Measurements from ENCODE around the gene SFN. TPM values are rescaled to one million over a fixed set of nuclear protein-coding genes. Genes with fewer than 3 reads are reported as not detected.

SFN gene
- total and polyA plus RNA-seq, 2 of the 4 experiments (the other 2 are of a cell fraction) = 0.18 to 0.34 TPM

- ATAC-seq (ENCODE audit: low read depth) (no peak), DNase-seq (no peak)
- no TSS peak for BruUV-seq (replicated peaks)
- ChIA-PET CTCF (no interaction called here), POLR2A (ENCODE audit: unreplicated experiment) (no interaction called here)
- no peak for TF ChIP-seq USF2 (IDR thresholded peaks at IDR 0.05; ENCODE audit: low read depth, low read length)
- TF ChIP-seq FOS (IDR thresholded peaks at IDR 0.05; ENCODE audit: low read depth, low read length) = no peak
- TF ChIP-seq, protein P1, sequence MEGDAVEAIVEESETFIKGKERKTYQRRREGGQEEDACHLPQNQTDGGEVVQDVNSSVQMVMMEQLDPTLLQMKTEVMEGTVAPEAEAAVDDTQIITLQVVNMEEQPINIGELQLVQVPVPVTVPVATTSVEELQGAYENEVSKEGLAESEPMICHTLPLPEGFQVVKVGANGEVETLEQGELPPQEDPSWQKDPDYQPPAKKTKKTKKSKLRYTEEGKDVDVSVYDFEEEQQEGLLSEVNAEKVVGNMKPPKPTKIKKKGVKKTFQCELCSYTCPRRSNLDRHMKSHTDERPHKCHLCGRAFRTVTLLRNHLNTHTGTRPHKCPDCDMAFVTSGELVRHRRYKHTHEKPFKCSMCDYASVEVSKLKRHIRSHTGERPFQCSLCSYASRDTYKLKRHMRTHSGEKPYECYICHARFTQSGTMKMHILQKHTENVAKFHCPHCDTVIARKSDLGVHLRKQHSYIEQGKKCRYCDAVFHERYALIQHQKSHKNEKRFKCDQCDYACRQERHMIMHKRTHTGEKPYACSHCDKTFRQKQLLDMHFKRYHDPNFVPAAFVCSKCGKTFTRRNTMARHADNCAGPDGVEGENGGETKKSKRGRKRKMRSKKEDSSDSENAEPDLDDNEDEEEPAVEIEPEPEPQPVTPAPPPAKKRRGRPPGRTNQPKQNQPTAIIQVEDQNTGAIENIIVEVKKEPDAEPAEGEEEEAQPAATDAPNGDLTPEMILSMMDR (conservative IDR thresholded peaks at IDR 0.05; ENCODE audit: low read depth, low read length) = no peak
- TF ChIP-seq MAFK (IDR thresholded peaks at IDR 0.05; ENCODE audit: low read depth, low read length) = no peak
- H2AK5ac ChIP-seq (ENCODE audit: low read depth, low read length) = no peak overlapping the region; the same call in 1 of the 2 replicates
- H3K56ac ChIP-seq (ENCODE audit: extremely low read depth, insufficient read depth, low read length) = no peak overlapping the region
- H3K4me1 ChIP-seq (ENCODE audit: control insufficient read depth, insufficient read depth, low read length) = peaks cover 25% of the 10 kb centered on the region
- H4K5ac ChIP-seq (ENCODE audit: low read depth, low read length) = no peak overlapping the region; the same call in 1 of the 2 replicates
- H2AK9ac ChIP-seq (replicated peaks; ENCODE audit: low read depth, low read length, poor library complexity) = peak overlapping the region; percentile 29
- H3K79me1 ChIP-seq (ENCODE audit: low read depth in 1 of 2, low read length in 2 of 2) = peaks cover 35 to 55% of the 10 kb centered on the region in 2 experiments
- H4K91ac ChIP-seq (ENCODE audit: insufficient read depth, low read depth, low read length) = no peak overlapping the region
- H3K18ac ChIP-seq (ENCODE audit: low read depth, low read length) = no peak overlapping the region
- H3K36me3 ChIP-seq (ENCODE audit: control insufficient read depth, insufficient read depth, low read length) = peaks cover 18% of the 10 kb centered on the region
- H3K9me3 ChIP-seq (ENCODE audit: control insufficient read depth, insufficient read depth, low read length) = no peaks in the 10 kb centered on the region
- no peak overlapping the region for H3K4me3 ChIP-seq (ENCODE audit: insufficient read depth, low read depth, low read length)
- H3K9me1 ChIP-seq (ENCODE audit: insufficient read depth, low read length) = peaks cover 13% of the 10 kb centered on the region
- intact Hi-C loops (cut with micrococcal nuclease) = no loop called here
- peak overlapping the region; percentile 59 for H3K4me2 ChIP-seq (ENCODE audit: low read depth, low read length)
- H4K20me1 ChIP-seq (ENCODE audit: insufficient read depth, low read length) = peaks cover 41% of the 10 kb centered on the region
- in situ Hi-C loops (cut with MboI; ENCODE audit: low sequenced_read_pairs) = no loop called here
- no peak overlapping the region for H2BK5ac ChIP-seq (ENCODE audit: low read depth, low read length, poor library complexity, severe bottlenecking)
- no peak overlapping the region for H3K27ac ChIP-seq (ENCODE audit: insufficient read depth, low read length)
- dilution Hi-C loops (cut with HindIII; ENCODE audit: low sequenced_read_pairs, unreplicated experiment) = no loop called here
- H3K4ac ChIP-seq (ENCODE audit: low read depth, low read length) = no peak overlapping the region; the same call in 1 of the 2 replicates
- no peak overlapping the region for H2AFZ ChIP-seq (replicated peaks; ENCODE audit: low read length, poor library complexity)
- H3K23ac ChIP-seq (ENCODE audit: low read depth, low read length) = peak overlapping the region; percentile 38; the same call in 1 of the 2 replicates
- no peak overlapping the region for H3K14ac ChIP-seq (replicated peaks; ENCODE audit: low read depth, low read length)
- H3K9ac ChIP-seq (ENCODE audit: low read depth, low read length) = no peak overlapping the region; the same call in 1 of the 2 replicates
- H2BK15ac ChIP-seq (ENCODE audit: low read depth, low read length) = no peak overlapping the region
- H4K8ac ChIP-seq (ENCODE audit: low read depth in 2 of 2, low read length in 2 of 2) = no peak overlapping the region
- no CpG with 5 or more reads among the region's 4 CpGs for WGBS, 2 experiments (ENCODE audit: extremely low coverage in 2 of 2, insufficient read length in 1 of 2)
- no peak overlapping the region for H2BK120ac ChIP-seq (ENCODE audit: low read depth, low read length)
- no peaks in the 10 kb centered on the region for H3K27me3 ChIP-seq (ENCODE audit: control insufficient read depth, insufficient read depth, low read length)
- H2BK20ac ChIP-seq (ENCODE audit: low read depth, low read length) = no peak overlapping the region
These were observed 34.4 kb upstream of the SFN start for GRCh38 chr1:26828411-26828991.
